Measurements from ENCODE around the gene BRIP1.

DNA sequence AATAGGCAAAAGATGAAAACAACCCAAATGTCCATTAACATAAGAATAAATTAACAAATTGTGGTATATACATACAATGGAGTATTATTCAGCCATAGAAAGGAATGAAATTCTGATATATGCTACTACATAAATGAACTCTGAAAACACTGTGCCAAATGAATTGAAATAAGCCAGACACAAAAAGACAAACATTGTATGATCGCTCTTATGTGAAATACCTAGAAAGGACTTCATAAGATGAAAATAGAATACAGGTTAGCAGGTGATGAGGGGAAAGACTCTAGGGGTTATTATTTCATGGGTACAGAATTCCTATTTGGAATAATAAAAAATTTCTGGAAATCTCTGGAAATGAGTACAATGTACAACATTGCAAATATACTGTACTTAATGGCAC lies 80.2 kb downstream of the BRIP1 start:
- TF ChIP-seq, protein P1, sequence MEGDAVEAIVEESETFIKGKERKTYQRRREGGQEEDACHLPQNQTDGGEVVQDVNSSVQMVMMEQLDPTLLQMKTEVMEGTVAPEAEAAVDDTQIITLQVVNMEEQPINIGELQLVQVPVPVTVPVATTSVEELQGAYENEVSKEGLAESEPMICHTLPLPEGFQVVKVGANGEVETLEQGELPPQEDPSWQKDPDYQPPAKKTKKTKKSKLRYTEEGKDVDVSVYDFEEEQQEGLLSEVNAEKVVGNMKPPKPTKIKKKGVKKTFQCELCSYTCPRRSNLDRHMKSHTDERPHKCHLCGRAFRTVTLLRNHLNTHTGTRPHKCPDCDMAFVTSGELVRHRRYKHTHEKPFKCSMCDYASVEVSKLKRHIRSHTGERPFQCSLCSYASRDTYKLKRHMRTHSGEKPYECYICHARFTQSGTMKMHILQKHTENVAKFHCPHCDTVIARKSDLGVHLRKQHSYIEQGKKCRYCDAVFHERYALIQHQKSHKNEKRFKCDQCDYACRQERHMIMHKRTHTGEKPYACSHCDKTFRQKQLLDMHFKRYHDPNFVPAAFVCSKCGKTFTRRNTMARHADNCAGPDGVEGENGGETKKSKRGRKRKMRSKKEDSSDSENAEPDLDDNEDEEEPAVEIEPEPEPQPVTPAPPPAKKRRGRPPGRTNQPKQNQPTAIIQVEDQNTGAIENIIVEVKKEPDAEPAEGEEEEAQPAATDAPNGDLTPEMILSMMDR (tag by site-specific recombination; IDR thresholded peaks at IDR 0.05) = no peak
- TF ChIP-seq KLF9 (tag by site-specific recombination; IDR thresholded peaks at IDR 0.05; ENCODE audit: low read depth) = no peak
